GM13977 (cell line): Measurements from ENCODE around the gene SLC25A43.

ENCODE experiments used
- DNase-seq: peaks from one replicate; pipeline ENCODE4 v3.0.0; 2012; ENCODE audit warnings: low spot score
- in situ Hi-C: fragments of 300-500 bp; cut with MboI; formaldehyde crosslinking; loops from one replicate; pipeline ENCODE4 v1.12.0; 2022; ENCODE audit warnings: low sequenced_read_pairs, low pct_unique_long_range_greater_than_20kb, mixed read lengths, inconsistent platforms; ENCODE audit not compliant: unreplicated experiment
- TF ChIP-seq, protein P1 (sequence below): IDR thresholded peaks from 2 replicates; pipeline ENCODE4 v1.5.1; 2012; ENCODE audit warnings: mild to moderate bottlenecking, control low read depth; ENCODE audit not compliant: insufficient read depth; ENCODE audit errors: extremely low read depth, missing control alignments

The SLC25A43 gene

DNA sequence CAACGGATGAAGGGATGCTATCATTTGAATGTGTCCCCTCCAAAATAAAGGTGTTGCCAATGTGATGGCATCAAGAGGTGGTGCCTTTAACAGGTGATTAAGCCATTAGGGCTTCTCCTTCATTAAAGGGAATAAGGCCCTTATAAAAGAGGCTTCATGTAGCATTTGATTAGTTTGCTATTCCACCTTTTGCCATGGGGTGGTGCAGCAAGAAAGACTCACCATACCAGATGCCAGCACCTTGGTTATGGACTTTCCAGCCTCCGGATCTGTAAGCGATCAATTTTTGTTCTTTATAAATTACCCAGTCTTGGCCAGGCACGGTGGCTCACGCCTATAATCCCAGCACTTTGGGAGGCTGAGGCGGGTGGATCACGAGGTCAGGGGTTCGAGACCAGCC is 7.9 kb upstream of the SLC25A43 start:
- TF ChIP-seq, protein P1, sequence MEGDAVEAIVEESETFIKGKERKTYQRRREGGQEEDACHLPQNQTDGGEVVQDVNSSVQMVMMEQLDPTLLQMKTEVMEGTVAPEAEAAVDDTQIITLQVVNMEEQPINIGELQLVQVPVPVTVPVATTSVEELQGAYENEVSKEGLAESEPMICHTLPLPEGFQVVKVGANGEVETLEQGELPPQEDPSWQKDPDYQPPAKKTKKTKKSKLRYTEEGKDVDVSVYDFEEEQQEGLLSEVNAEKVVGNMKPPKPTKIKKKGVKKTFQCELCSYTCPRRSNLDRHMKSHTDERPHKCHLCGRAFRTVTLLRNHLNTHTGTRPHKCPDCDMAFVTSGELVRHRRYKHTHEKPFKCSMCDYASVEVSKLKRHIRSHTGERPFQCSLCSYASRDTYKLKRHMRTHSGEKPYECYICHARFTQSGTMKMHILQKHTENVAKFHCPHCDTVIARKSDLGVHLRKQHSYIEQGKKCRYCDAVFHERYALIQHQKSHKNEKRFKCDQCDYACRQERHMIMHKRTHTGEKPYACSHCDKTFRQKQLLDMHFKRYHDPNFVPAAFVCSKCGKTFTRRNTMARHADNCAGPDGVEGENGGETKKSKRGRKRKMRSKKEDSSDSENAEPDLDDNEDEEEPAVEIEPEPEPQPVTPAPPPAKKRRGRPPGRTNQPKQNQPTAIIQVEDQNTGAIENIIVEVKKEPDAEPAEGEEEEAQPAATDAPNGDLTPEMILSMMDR: peak; percentile 41
- in situ Hi-C loops: no loop called here
- peak; percentile 54 for DNase-seq

DNA sequence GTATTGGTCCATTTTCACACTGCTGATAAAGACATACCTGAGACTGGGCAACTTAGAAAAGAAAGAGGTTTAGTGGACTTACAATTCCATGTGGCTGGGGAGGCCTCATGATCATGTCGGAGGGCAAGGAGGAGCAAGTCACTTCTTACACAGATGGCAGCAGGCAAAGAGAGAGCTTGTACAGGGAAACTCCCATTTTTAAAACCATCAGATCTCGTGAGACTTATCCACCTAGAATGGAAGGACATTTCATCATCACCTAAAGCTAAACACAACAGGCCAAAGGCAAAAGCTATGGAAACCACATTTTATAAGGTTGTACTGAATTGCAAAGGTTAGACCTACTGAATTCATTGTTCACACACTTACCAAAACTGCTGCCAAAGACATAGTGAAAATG is 6.0 kb upstream of the SLC25A43 start:
- TF ChIP-seq, protein P1: no peak
- no peak for DNase-seq
- in situ Hi-C loops: no loop called here

DNA sequence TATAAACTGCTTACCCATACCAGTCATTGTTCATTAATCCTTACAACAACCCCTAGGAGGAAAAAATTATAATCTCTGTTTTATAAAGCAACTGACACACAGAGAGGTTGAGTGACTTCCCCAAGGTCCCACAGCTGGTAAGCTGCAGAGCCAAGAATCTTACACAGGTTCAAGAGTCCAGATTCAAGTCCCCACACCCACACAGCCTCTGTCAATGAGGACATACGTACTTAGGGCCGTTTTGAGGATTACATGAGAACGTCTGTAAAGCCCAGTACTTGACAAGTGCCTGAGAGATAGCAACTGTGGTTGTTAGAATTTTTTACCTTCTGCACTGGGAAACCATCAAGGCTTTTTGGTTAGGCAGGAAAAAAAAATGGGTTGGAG is 556 bp upstream of the SLC25A43 start:
- in situ Hi-C loops: no loop called here
- no peak for DNase-seq
- TF ChIP-seq, protein P1: no peak

DNA sequence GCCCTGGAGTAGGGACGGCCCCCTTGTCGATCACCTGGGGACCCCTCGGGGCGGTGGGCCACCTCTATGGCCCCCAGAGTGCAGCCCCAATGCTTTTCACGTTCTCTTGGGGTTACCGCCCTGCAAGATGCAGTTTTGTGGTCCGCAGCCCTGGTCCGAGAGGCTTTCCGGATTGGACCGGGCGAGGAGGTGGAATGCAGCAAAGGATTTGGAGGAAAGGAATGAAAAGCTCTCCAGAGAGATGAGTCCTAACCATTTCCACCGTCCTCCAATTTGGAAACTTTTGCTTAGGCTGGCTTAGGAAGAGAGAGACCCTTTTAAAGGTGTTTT is 601 bp downstream of the SLC25A43 start:
- TF ChIP-seq, protein P1: no peak
- no peak for DNase-seq
- in situ Hi-C loops: no loop called here

DNA sequence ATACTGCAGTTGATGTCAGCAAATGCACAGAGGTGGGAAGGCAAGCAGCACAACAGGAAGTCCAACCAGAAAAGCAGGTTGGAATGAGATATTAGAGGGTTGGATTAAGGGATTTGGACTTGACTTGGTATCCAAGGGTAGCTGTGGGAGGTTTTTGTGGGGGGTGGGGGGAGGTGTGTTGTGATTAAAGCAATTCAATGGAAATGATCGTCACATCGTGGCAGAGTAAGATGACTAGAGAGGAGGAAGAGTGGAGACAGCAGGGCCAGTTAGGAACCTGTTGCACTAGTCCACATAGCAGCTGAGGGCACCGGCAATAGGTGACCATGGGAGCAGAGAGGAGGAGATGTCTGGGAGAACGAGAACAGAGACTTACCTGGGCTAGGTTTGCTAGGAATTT is 2.4 kb downstream of the SLC25A43 start:
- in situ Hi-C loops: no loop called here
- TF ChIP-seq, protein P1: no peak
- no peak for DNase-seq

DNA sequence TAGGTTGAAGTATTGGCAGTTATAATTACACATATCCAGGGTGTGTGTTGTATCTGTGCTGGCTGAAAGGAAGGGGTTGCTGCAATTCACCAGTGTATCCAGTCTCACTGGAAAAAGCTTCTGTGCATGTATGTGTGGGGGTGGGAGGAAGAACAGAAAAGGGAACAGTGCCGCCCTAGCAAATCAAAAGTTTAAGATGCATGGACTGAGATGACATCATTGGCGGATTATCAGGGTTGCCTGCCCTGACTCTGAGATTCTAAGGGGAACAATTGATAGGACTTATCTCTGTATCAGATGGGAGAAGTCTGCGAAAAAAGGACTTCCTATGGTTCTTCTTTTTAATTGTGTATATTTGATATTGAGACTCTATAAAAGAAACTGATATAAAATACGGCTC is 3.5 kb downstream of the SLC25A43 start:
- in situ Hi-C loops: no loop called here
- DNase-seq: no peak
- TF ChIP-seq, protein P1: no peak

DNA sequence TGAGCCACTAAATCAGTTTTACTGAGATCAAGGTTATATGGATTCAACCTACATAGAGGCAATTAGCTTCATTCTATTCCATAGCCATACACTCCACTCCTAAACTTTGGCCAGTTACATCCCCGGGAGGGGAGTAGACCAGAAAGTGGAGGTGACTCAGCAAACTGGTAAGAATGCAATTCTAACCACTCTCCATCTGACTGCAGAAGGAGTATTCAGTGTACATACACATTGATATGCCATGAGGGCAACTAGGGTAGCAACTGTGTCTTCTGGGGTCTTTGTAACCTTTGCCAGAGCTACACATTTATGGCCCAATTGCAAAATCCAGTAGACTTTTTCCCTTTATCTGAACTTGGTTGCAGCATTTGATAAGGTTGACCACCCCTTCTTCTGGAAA is 7.6 kb downstream of the SLC25A43 start:
- TF ChIP-seq, protein P1: no peak
- in situ Hi-C loops: no loop called here
- DNase-seq: no peak
